ENCODE results near the gene DSG3.

DNA sequence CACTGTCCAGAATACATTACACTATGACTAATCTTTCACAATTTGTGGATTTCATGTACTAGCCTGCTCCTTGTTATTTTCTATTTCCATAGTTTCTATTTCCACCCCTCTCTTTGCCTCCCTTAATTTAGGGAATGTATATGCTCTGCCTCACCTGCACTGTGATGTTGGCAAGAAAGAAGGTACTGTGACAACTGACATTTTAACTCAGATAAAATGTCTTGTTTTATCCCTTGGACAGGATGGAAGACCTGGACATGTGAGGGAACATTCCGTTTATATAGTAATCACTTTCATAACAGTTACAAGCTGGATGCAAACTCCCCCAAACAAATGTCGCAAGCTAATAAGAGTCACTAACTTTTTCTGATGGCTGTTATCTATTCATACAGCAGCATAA lies 21.5 kb upstream of the DSG3 start:
- TF ChIP-seq EZH2phosphoT487 (IDR thresholded peaks at IDR 0.05) (no peak), CTCF (IDR thresholded peaks at IDR 0.05) (no peak), EZH2 (IDR thresholded peaks at IDR 0.05) (no peak)

Measured in neural progenitor cell (in vitro differentiated cells).